HTERT RPE-1 (cell line): ENCODE measurements around the gene AAGAB.
"Not testable (repeated sequence)": the region's sequence is repeated elsewhere in the genome, so short reads cannot be mapped to it uniquely, and the experiment has no call there.

Experiments used
- in situ Hi-C: fragments of 300-500 bp; cut with MboI; formaldehyde crosslinking; loops from 4 replicates; pipeline ENCODE4 v1.14.3; 2020; ENCODE audit warnings: low sequenced_read_pairs

Gene AAGAB

DNA sequence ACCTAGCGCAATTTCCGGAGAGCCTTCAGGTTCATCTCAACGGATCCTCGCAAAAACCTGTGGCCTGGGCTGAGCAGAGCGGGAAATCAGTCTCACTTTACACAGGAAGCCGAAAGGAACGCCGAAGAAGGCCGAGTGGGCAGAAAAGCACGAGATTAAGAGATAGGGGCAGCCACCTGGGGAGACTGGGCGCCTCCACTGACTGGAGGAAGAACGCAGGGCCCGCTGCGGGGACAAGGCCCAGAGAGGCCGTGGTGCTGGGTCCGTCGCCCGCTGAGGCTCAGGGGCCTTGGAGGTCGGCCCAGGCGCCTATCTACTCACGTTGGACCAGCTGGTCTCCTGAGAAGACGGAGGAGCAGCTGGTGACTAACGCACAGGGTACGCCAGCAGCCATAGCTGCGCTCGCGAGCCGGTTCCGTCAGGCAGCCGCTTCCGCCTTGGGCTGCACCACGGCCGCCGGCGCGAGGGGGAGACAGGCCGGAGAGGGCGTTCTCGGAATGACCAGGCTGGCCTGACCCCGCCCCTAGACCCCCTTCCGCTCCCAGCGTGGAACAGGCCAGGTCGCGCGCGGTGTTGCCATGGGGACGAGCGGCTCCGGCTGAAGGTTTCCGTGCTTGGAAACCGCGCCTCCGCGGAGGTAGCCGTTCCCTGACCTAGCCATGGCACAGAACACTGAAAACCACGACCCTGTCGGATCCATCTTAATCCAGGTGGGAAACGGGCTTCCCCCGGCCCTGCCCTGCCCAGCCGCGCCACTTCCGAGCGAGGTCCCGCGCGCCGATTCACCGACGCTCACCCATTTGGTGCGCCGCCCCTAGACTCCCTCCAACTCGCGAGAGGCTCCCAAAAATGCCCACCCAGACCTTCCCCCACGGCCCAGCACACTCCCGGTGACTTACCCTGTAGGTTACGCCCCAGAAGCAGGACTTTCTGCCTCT lies at the start of gene AAGAB, which contains the start of gene IQCH:
TSS of gene AAGAB (minus strand) at position 424 of the 938 bp plus-strand sequence. CDS start at position 394, 30 bp downstream.
TSS of gene IQCH (plus strand) at position 549 of the 938 bp plus-strand sequence. CDS start at position 660, 111 bp downstream.
- in situ Hi-C loops: no loop called here

DNA sequence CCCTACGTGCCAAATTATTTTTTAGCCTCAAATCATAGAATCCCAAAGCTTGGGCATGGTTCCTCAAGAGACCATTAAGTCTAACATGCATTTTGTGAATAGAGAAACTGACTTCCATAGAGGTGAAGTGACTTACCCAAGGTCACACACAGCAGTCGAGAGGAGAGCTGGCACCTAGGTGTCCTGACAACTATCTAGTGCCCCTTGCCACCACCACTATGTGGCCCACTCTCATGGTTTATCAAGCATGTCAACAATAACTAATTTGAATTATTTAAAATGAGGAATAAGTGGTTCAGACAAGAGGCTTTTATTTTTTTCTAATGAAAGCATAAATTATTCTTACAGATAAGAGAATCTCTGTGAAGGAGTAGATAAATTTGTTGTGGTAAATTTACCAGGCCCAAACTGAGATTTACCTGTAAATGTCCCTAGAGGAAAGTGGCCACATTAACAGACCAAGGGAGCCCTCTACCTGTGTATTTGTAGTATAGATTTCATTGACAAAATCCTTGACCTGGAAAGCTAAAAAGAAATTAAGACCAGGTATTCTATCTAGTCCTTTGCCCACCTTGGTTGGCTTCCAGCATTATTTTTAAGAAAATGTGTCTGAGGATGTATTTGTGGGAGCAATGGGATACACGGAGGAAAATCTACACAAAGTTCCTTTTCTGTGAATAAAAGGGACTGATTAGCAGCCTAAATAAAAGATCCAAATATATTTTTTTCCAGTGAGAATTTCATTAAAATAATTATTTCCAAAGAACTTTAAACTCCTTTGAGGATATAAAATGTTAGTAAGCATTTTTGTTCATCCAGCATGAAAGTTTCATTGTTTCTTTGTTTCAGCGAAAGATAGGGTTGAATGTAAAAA lies 49.3 kb upstream of the AAGAB start:
- in situ Hi-C loops: no loop called here

DNA sequence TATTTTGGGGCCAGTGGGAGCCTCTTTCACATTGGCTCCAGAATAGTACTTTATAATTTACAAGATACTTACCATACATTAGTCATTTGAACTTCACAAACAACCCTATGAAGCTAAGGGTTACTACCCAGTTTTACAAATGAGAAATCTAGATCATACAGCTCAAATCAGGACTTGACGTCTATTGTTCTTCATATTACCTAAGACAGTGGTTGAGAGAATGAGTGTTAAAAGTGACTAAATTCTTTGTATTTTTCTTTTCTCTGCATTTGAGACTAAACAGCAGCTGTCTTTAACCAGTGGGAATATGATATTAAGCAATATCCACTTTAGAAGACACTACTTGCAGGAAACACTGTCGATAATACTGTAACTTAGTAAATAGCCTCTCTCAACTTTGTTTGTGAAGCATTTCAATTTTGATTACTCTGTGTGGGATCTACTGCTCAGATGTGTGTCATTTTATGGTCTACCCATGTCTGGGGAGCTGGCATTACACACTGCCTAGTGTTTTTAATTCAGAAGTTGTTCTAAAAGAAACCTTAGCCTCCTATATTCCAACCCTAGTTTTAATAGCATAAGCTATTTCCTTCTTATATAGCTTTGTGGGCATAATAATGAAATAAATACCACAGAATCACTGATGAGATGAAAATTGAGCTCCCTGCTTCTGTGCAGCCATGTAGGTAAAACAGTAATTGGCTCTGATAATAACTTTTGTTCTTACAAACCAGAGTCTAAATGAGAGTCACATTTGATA lies 46.0 kb upstream of the AAGAB start:
- in situ Hi-C loops: no loop called here

GRCh38 chr15:67296684-67297083 lies 42.2 kb upstream of the AAGAB start:
- in situ Hi-C loops: no loop called here

DNA sequence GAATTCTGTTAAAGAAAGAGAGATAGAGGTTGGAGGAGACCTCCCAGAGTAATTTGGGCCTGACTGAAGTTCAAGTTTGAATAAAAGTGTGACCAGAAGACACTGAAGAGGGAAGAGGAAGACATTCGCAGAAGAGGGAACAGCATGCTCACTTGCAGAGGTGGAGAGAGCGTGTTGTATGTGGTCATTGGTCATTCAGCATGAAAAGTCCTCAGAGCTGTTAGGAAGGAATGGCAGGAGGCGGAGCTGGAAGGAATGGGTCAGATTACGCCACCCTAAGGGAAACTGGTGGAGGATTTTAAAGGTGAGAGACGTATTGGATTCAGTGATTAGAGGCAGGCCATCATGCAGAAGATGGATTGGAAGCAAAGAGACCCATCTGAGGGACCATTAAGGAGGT lies 41.7 kb upstream of the AAGAB start:
- in situ Hi-C loops: no loop called here

- in situ Hi-C loops: no loop called here
Observed at GRCh38 chr15:67290319-67290718, 35.9 kb upstream of the AAGAB start.

DNA sequence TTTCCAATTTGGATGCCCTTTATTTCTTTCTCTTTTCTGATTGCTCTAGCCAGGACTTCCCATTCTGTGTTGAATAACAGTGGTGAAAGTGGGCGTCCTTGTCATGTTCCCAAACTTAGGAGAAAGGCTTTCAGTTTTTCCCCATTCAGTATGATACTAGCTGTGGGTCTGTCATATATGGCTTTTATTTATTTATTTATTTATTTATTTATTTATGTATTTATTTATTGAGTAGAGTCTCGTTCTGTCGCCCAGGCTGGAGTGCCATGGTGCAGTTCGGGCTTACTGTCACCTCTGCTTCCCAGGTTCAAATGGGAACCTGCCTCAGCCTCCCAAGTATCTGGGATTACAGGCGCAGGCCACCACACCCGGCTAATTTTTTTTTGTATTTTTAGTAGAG lies 31.9 kb upstream of the AAGAB start:
- in situ Hi-C loops: not testable (repeated sequence)

- in situ Hi-C loops: not testable (repeated sequence)
Observed at GRCh38 chr15:67285625-67286024, 31.2 kb upstream of the AAGAB start.

DNA sequence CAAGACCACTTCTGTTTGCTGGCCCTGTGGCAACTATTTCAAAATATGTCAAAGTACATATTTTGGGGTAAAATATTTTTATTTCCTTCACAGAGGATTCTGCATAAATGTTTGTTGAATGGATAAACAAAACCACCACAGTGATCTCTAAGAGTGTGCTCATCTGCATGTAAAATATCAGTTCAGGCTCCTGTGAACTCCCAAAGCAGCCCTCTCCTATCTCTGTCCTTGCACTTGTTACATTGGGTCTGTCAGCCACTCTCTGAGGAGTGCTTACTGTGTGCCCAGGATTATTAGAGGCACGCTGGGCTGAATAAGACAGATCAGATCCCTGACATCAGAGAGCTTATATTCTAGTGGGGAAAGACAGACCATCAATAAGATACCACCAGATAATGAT lies 27.3 kb upstream of the AAGAB start:
- in situ Hi-C loops: no loop called here

DNA sequence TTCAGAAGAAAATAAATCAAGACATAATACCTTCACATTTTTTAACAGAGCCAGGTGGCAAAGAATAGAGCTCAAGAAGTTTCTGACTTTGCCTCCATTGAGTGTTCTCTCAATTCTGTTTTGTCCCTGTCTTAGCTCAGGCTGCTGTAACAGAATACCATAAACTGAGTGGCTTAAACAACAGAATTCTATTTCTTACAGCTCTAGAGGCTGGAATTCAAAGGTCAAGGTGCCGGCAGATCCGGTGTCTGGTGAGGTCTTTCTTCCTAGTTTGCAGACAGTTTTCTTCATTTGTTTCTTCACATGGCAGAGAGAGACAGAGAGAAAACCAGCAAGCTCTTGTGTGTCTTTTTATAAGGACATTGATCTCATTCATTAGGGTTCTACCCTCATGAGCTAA lies 25.8 kb upstream of the AAGAB start:
- in situ Hi-C loops: no loop called here

DNA sequence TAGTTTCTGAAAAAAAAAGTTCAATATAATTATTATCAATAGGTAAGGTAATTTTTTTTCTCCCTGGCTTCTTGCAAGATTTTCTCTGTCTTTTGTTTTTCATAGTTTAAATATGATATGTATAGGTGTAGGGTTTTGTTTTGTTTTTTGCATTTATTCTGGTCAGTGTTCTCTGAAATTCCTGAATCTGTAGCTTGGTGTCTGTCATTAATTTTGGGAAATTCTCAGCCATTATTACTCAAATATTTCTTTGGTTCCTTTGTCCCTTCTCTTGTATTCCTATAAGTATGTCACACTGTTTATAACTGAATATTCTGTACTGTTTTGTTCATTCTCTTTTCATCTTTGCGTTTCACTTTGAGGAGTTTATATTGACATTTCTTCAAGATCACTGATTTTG lies 22.2 kb upstream of the AAGAB start:
- in situ Hi-C loops: no loop called here

DNA sequence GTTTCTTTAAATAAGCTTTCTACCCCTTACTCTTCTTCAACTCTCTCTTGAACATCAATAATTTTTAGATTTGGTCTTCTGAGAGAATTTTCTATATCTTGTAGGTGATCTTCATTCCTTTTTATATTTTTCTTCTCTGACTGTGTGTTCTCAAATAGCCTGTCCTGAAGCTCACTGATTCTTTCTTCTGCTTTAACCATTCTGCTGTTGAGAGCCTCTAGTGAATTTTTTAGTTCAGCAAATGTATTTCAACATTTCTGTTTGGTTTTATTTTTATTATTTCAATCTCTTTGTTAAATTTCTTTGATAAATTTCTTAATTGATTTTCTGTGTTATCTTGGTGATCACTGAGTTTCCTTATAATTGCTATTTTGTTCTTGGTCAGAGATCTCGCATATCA lies 19.8 kb upstream of the AAGAB start:
- in situ Hi-C loops: no loop called here

GRCh38 chr15:67267951-67268941 lies 13.8 kb upstream of the AAGAB start:
- in situ Hi-C loops: no loop called here

GRCh38 chr15:67267440-67267839 lies 13.0 kb upstream of the AAGAB start:
- in situ Hi-C loops: no loop called here

DNA sequence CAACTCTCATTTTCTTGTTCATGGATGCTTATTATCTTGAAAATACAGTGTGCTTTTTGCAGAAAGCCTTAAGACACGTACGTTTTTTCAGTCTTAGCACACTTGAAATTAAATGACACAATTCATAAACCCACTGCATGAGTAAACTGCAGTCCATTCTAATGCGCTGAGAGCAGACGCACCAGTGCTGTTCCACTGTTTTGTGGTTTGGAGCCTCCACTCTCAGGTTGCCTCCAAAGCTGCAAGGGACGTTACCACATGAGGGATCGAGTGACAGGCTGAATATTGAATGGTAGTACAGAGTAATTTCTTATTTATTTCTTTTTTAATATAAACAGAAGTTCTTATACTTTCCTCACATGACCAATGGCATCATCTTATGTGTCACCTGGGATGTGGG lies 12.4 kb upstream of the AAGAB start:
- in situ Hi-C loops: no loop called here

DNA sequence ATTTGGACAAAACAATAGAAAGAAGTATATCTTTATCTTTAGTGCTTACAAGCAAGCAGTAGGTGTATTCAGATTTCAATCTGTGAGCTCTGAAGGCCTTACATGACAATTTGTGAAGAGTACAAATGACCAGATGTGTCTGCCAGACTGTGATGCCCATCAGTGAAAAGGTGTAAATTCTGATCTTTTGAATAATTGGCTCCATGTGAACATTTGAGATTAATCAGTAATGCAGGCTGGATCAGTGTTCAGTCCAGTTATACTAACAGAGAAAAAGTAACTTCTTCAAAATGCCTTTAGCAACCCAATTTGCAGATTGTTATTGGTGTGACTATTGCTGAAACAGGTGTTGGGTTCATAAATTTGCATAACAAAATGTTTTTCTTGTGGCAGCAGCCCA lies 5.3 kb upstream of the AAGAB start:
- in situ Hi-C loops: no loop called here

DNA sequence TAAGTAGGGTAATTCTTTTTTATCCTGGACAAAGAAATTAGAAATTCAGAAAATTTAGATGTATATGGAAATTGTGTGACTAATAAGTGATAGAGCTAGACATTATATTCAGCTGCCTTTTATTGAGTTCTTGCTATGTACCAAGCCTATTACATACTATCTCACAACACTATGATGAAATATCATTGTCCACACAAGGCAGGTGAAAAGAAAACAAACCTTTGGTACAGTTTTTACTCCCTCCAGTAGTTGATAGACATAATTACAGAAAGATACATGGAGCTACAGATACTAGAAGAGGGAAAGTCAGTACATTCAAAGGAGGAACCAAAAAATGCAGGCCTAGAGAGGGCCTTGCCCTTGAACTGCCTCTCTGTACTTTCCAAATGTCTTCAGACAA lies 4.9 kb upstream of the AAGAB start:
- in situ Hi-C loops: no loop called here

- in situ Hi-C loops: not testable (repeated sequence)
Observed at GRCh38 chr15:67258412-67258811, 4.0 kb upstream of the AAGAB start.

- in situ Hi-C loops: no loop called here
Observed at GRCh38 chr15:67256051-67256450, 1.6 kb upstream of the AAGAB start.
